Activated naive CD8-positive, alpha-beta T cell treated with anti-CD3 and anti-CD28 coated beads, Interleukin-2, amount 50 U/mL, for 16 hours (primary cell): ENCODE results near the gene GRK3.
"Not testable (repeated sequence)": the region's sequence is repeated elsewhere in the genome, so short reads cannot be mapped to it uniquely, and the experiment has no call there.

Experiments
- DNase-seq: peaks from one replicate; pipeline ENCODE4 v3.0.0-alpha.2; 2020; ENCODE audit warnings: low read depth, low spot score

The GRK3 gene

GRCh38 chr22:25564320-25564978 lies at the start of gene GRK3:
TSS of gene GRK3 (plus strand) at chr22:25564675. CDS start at chr22:25565041, 366 bp downstream.
- peak; percentile 56 for DNase-seq

DNA sequence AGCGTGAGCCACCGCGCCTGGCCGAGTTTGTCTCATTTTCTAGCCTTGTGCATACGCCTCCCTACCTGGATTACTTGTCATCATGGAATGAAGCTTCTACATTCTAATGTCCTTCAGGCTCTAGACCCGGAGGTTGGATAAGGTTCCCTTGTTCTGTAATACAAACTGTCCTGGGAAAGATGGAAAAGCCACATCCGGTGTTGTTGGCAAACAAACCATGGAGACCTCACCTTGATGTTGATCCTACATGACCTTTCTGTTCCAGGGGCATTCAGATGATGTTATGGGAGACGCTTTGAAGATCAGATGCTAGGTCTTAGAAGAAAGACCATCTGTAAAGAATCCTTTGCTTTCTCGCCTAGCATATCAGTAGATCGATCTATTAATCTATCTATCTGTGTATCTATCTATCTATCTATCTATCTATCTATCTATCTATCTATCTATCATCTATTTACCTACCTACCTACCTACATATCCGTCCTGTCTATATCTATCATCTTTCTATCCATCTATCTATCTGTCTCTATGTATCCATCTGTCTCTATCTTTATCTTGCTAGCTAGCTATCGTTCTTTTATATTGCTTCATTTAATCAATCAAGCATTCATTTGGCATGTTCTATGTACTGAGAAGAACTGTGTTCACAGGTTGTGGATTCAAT lies 46.3 kb upstream of the GRK3 start:
- no peak for DNase-seq

GRCh38 chr22:25525376-25525775 lies 39.1 kb upstream of the GRK3 start:
- DNase-seq = no peak

GRCh38 chr22:25525804-25526584 lies 38.5 kb upstream of the GRK3 start:
- DNase-seq = not testable (repeated sequence)

- DNase-seq = not testable (repeated sequence)
Observed at GRCh38 chr22:25527016-25527415, 37.5 kb upstream of the GRK3 start.

GRCh38 chr22:25528068-25528467 lies 36.4 kb upstream of the GRK3 start:
- not testable (repeated sequence) for DNase-seq

- not testable (repeated sequence) for DNase-seq
Observed at GRCh38 chr22:25529059-25529458, 35.4 kb upstream of the GRK3 start.

DNA sequence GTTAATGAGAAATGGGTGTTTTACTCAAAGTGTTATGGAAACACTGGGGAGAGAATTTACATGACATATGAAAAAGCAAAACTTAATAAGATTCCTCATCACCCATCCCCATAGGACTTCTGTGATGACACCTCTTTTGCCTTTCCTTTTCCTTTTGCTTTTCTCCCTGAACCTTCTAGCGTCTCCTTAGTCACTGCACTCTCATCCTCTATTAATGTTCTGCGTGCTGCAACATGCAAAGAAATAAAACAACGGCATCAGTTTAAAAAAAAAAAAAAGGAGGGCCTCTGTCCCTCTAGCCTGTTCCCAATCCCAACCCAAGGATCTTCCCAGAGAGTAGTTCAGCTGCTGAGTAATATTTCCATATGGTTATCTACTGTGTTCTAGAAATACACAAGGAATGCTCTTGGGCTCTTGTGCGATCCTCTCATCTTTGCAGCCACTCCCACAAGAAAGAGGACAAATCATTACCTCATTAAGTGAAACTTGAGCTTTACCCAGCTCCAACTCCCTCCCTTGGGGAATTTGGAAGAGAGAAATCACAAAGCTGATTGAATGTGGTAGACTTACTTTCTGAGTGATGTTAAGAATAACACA lies 34.8 kb upstream of the GRK3 start:
- not testable (repeated sequence) for DNase-seq

- DNase-seq = not testable (repeated sequence)
Observed at GRCh38 chr22:25531677-25532076, 32.8 kb upstream of the GRK3 start.

GRCh38 chr22:25534724-25535123 lies 29.8 kb upstream of the GRK3 start:
- DNase-seq = no peak

GRCh38 chr22:25536589-25536988 lies 27.9 kb upstream of the GRK3 start:
- DNase-seq = no peak

GRCh38 chr22:25540166-25540907 lies 24.1 kb upstream of the GRK3 start:
- DNase-seq = no peak

DNA sequence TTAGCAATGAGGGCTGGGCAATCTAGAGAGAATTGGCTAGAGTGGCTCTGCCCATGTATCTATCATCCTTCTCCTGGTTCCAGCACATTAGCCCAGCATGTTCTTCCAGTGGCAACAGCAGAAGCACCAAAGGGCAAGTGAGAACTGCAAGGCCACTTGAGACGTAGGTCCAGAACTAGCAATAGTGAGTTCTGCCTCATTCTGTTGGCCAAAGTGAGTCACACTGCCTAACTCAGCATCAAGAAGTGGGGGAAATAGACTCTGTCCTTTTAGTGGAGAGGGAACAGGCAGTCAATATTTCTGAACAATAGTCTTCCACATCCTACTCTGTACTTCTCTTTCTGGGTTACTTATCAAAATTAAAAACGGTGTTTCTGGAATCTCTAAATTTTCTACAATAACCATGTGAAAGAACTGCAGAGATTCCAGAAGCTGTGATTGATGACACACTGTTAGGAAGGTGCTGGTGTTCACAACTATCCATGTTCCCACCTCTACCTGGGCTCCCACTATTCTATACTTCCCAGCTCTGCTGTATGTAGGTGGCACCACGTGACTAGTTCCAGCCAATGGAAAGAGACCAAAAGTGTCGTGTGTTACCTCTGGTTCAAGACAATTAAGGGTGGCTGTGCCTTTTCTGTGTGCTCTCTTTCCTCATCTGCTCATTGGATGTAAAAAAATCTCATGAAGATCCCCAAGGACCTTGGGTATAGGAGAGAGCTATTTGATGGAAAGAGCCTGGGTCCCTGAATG lies 23.4 kb upstream of the GRK3 start:
- DNase-seq = no peak

DNA sequence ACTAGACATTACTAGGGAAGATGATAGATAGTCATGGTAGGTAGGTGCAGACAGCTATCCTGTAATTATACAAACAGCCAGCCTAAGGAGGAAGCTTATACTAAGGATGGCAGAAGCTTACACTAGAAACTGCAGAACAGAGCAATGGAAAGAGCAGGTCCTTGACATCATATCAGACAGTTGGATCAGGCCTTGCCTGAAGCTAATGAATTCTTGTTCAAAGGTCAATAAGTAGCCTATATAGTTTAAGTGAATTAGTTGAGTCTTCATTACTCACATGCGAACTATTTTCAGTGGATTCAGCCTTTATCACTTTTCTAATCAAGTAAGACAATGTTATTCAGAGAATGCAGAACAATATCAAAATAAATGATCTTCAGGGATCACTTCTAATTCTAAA lies 22.3 kb upstream of the GRK3 start:
- no peak for DNase-seq

- no peak for DNase-seq
Observed at GRCh38 chr22:25542720-25543402, 21.6 kb upstream of the GRK3 start.

DNA sequence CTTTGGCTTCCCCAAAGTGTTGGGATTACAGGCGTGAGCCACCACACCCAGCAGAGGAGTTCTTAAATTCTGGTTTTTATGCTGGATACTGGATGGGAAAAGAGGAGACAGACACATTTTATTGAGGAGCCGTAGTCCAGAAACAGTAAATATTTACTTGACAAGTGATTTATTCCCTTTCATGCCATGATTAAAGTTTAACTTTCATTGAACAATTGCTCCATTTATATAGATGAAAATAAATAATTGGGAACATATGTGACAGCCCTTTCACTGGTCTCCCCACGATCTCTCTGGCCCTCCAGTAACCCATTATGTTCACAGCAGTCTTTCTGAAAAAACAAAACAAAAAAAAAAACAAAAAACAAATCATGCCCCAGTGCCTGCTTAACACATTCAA lies 19.3 kb upstream of the GRK3 start:
- DNase-seq = no peak

DNA sequence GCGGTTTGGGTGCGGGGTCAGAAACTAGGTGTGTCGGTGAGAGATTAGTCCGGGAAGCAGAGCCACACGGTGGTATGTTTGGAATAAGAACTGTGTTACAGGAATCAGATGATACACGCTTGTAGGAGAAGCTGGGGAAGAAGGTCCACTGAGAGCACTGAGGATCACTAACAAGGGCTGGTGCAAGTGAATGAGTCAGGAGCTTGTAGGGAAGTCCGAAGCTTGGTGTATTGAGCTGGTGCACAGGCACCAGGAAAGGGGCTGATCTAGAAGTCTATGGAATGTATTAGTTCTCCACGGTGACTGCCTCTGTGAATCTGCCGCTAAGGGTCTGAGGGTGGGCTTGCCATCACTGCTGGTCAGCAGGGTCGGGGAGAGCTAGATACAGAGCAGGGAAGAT lies 18.8 kb upstream of the GRK3 start:
- DNase-seq = no peak

- no peak for DNase-seq
Observed at GRCh38 chr22:25546242-25546641, 18.2 kb upstream of the GRK3 start.

GRCh38 chr22:25546751-25547150 lies 17.7 kb upstream of the GRK3 start:
- no peak for DNase-seq

- DNase-seq = no peak
Observed at GRCh38 chr22:25548866-25549464, 15.5 kb upstream of the GRK3 start.
